ENCODE measurements around the gene TAF3.

GRCh38 chr10:7933262-7933661 is 115.0 kb downstream of the TAF3 start:
- TF ChIP-seq CTCF (IDR thresholded peaks at IDR 0.05) (no peak), POLR2AphosphoS5 (IDR thresholded peaks at IDR 0.05) (no peak)

Data from stomach (tissue), 4 donors.